Right atrium auricular region (tissue), 2 donors: Measurements from ENCODE around the gene AMH. TPM values are rescaled to one million over a fixed set of nuclear protein-coding genes. Genes with fewer than 3 reads are reported as not detected.
A peak's percentile ranks its signal among the peaks of the same experiment; 100 is the strongest.

Source experiments
- DNase-seq: peaks from one replicate; pipeline ENCODE4 v3.0.0-alpha.2; 2019; ENCODE audit warnings: low spot score
- H3K27ac ChIP-seq, 2 donors: fragments of 200-600 bp; sonication (generic); 1 replicate in 1 of 2; 2 replicates in 1 of 2; pipeline ENCODE4 v1.5.1; 2016 to 2019
- H3K27me3 ChIP-seq, 2 donors: fragments of 200-600 bp; sonication (generic); one replicate each; pipeline versions ENCODE4 v1.5.1 to v1.6.0; 2017 to 2019
- H3K36me3 ChIP-seq: fragments of 200-600 bp; sonication (generic); one replicate; pipeline ENCODE4 v1.5.1; 2016
- H3K4me1 ChIP-seq, 2 donors: fragments of 200-600 bp; sonication (generic); one replicate each; pipeline versions ENCODE4 v1.5.1 to v1.6.0; 2017 to 2019
- H3K4me3 ChIP-seq, 2 donors: fragments of 200-600 bp; sonication (generic); 1 replicate in 1 of 2; 2 replicates in 1 of 2; pipeline ENCODE4 v1.5.1; 2017 to 2019; ENCODE audit warnings: mild to moderate bottlenecking in 1 of 2, moderate library complexity in 1 of 2
- H3K9me3 ChIP-seq, 2 donors: fragments of 200-600 bp; sonication (generic); one replicate each; pipeline ENCODE4 v1.5.1; 2019
- total RNA-seq, 2 donors: library from RNA; depleted of rRNA; stranded (reverse); fragments of >200 nt; gene quantifications; one replicate each; pipeline ENCODE4 v1.1.0, GENCODE V29; 2016
- TF ChIP-seq, protein P1 (sequence below), 2 donors: fragments of 200-600 bp; sonication (generic); IDR thresholded peaks; one replicate each; pipeline ENCODE4 v1.5.1; 2019; ENCODE audit warnings: antibody characterized with exemption in 2 of 2

AMH gene
- total RNA-seq, 2 donors from 2014 or later, result 0.98 TPM; not detected in 1

DNA sequence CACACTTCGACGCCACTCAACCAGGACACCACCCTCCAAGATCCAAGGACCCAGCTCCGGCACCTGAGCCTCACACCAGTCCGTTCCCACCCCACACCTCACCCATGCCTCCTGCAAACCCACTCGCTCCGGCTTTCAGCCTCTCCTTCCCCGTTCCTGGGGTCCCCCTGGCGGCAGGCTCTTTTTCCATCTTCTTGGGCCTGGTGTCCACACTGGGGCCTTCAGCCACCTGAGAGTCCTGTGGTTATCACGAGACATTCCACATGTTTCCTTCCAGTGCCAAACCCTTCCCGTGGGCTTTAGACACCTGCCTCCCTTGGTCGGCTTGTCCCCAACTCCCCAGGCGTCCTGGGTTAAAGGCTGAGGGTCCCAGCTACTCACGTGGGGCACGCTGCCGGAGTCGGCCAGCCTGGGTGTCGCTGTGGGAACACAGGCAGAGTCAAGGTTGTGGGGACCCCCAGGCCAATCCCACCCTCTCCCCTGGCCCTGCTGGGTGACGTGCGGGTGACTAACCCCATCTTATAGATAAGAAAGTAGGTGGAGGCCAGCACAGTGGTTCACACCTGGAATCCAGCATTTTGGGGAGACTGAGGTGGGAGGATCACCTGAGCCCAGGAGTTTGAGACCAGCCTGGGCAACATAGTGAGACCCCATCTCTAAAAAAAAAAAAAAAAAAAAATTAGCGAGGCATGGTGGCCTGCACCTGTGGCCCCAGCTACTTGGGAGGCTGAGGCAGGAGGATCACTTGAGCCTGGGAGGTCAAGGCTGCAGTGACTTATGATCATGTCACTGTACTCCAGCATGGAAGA is 5.1 kb downstream of the AMH start:
- Histone ChIP-seq H3K4me1 (peaks cover 0 to 46% of the 10 kb centered on the region in 2 donors), H3K27me3 (peaks cover 17 to 33% of the 10 kb centered on the region in 2 donors), H3K9me3 (no peaks in the 10 kb centered on the region), H3K4me3 (no peak overlapping the region), H3K36me3 (no peaks in the 10 kb centered on the region), H3K27ac (no peak overlapping the region)
- TF ChIP-seq, protein P1, sequence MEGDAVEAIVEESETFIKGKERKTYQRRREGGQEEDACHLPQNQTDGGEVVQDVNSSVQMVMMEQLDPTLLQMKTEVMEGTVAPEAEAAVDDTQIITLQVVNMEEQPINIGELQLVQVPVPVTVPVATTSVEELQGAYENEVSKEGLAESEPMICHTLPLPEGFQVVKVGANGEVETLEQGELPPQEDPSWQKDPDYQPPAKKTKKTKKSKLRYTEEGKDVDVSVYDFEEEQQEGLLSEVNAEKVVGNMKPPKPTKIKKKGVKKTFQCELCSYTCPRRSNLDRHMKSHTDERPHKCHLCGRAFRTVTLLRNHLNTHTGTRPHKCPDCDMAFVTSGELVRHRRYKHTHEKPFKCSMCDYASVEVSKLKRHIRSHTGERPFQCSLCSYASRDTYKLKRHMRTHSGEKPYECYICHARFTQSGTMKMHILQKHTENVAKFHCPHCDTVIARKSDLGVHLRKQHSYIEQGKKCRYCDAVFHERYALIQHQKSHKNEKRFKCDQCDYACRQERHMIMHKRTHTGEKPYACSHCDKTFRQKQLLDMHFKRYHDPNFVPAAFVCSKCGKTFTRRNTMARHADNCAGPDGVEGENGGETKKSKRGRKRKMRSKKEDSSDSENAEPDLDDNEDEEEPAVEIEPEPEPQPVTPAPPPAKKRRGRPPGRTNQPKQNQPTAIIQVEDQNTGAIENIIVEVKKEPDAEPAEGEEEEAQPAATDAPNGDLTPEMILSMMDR (IDR thresholded peaks at IDR 0.05), result peak in 1 of 2 donors; percentile 30
- DNase-seq, result no peak

DNA sequence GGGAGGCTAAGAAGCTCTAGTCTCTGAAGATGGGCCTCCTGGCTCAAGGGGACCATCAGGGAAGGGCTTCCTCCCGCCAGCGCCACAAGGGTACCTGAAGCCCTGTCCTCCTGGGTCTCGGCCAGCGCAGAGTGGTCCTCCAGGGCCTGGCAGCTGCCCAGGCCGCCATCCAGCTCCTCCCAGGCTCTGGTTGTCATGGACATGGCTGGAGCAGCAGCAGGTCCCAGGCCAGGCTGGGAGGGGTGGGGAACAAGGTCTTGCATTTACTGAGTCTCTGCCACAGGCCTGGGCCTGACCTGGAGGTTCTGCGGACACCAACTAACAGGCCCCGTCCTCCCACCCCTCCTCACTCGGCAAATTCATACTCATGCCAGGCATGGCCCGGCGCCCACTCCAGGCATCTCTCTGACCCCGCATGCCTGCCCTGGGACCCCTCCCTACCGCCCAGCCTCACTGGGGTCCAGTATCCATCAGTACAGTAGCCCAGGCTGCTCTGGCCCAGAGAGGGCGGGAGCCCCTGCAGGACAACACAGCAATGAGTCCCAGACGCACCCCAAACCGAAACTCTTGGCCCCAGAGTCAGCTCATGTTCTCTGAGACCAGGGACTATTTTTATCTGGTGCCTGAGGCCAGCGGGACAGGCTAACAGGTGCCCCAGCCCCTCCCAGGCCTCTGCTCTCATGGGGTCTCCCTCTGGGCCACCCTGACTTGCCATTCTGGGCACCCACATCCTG is 6.2 kb downstream of the AMH start:
- H3K36me3 ChIP-seq, result no peaks in the 10 kb centered on the region
- H3K27me3 ChIP-seq, result peaks cover 17 to 30% of the 10 kb centered on the region in 2 donors
- no peak overlapping the region for H3K4me3 ChIP-seq
- H3K4me1 ChIP-seq, result peaks cover 0 to 37% of the 10 kb centered on the region in 2 donors
- H3K27ac ChIP-seq, result no peak overlapping the region
- TF ChIP-seq, protein P1 (IDR thresholded peaks at IDR 0.05), result no peak
- no peak for DNase-seq
- no peaks in the 10 kb centered on the region for H3K9me3 ChIP-seq

DNA sequence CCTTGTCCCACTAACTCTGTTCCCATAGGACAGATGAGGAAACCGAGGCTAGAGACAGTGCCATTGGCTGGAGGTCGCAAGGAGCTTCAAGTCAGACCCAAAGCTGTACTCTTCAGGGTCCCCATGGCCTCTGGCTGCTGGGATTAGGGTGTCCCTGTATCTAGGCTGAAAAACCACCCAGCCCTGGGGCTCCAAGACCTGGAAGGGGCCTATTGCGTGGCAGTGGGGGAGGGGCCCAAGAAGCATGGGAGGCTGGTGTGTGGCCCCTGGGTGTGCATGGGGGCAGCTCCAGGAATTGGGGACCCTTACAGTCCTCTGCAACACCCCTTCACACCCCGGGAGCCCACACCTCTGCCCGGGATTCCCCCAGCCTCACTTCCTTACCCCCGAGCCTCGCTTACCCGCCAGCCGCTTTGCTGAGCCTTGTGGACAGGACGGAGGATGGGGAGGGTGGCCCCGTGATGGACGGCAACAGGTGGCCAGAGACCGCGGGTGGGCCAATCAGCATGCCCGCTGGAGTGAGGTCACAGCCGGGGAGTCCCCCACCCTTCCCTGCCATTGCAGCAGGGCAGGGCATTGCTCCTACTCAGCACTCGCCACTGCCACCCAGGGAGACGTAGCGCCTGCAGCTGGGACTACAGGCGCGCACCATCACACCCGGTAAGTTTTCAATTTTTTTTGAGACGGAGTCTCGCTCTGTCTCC is 7.0 kb downstream of the AMH start, which contains the start of gene JSRP1:
Gene JSRP1 (minus strand): TSS at position 436 of the 704 bp plus-strand sequence. CDS start 1,103 bp downstream, outside the sequence.
- H3K4me3 ChIP-seq, result no peak within 1 kb of the TSS
- DNase-seq, result no peak
- no peaks in the 10 kb centered on the region for H3K9me3 ChIP-seq
- H3K27me3 ChIP-seq, result peaks cover 17 to 21% of the 10 kb centered on the region in 2 donors
- H3K27ac ChIP-seq, result no peak within 1 kb of the TSS
- TF ChIP-seq, protein P1 (IDR thresholded peaks at IDR 0.05), result no peak
- H3K4me1 ChIP-seq, result peaks cover 0 to 28% of the 10 kb centered on the region in 2 donors
- no peaks in the 10 kb centered on the region for H3K36me3 ChIP-seq

DNA sequence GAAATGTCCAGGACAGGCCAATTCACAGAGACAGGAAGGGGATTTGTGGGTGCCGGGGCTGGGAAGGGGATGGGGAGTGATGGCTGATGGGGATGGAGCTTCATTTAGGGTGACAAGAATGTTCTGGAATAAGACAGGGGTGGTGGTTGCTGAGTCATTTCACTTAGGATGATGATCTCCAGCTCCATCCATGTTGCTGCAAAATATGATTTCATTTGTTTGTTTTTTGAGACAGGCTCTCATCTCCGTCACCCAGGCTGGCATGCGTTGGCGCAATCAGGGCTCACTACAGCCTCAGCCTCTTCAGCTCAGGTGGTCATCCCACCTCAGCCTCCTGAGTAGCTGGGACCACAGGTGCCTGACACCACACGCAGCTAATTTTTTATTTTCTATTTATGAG is 10.2 kb downstream of the AMH start:
- Histone ChIP-seq H3K27me3 (no peaks in the 10 kb centered on the region), H3K36me3 (no peaks in the 10 kb centered on the region), H3K4me1 (no peaks in the 10 kb centered on the region), H3K4me3 (no peak overlapping the region), H3K27ac (no peak overlapping the region), H3K9me3 (no peaks in the 10 kb centered on the region)
- DNase-seq, result no peak
- TF ChIP-seq, protein P1 (IDR thresholded peaks at IDR 0.05), result no peak

DNA sequence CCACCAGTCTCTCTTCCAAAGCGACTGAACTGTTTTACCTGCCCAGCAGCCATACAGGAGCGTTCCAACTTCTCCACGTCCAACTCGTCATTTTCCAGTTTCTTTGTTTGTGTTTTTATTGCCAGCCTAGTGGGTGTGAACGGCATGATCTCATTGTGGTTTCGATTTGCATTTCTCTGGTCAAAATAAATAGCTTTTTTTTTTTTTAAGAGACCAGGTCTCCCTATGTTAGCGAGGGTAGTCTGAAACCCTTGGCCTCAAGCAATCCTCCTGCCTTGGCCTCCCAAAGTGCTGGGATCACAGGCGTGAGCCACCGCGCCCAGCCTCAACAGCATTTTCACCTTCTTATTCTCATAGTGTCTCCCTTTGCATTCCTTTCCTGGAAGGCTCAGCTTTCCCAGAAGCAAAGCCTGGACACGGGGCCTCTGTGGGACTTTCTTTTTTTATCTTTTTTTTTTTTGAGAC is 11.2 kb downstream of the AMH start:
- H3K9me3 ChIP-seq, result no peaks in the 10 kb centered on the region
- H3K4me1 ChIP-seq, result no peaks in the 10 kb centered on the region
- no peaks in the 10 kb centered on the region for H3K36me3 ChIP-seq
- no peak overlapping the region for H3K27ac ChIP-seq
- H3K4me3 ChIP-seq, result no peak overlapping the region
- TF ChIP-seq, protein P1 (IDR thresholded peaks at IDR 0.05), result no peak
- DNase-seq, result no peak
- H3K27me3 ChIP-seq, result no peaks in the 10 kb centered on the region
